Stimulated activated CD4-positive, alpha-beta T cell treated with anti-CD3 and anti-CD28 coated beads, Interleukin-2, amount 100 ng/mL, for 48 hours (primary cell): ENCODE results near the gene RXRB.
"Not testable (repeated sequence)": the region's sequence is repeated elsewhere in the genome, so short reads cannot be mapped to it uniquely, and the experiment has no call there.

Experiments
- DNase-seq, 2 donors: peaks; one replicate each; pipeline ENCODE4 v3.0.0-alpha.2; 2020

Gene RXRB

DNA sequence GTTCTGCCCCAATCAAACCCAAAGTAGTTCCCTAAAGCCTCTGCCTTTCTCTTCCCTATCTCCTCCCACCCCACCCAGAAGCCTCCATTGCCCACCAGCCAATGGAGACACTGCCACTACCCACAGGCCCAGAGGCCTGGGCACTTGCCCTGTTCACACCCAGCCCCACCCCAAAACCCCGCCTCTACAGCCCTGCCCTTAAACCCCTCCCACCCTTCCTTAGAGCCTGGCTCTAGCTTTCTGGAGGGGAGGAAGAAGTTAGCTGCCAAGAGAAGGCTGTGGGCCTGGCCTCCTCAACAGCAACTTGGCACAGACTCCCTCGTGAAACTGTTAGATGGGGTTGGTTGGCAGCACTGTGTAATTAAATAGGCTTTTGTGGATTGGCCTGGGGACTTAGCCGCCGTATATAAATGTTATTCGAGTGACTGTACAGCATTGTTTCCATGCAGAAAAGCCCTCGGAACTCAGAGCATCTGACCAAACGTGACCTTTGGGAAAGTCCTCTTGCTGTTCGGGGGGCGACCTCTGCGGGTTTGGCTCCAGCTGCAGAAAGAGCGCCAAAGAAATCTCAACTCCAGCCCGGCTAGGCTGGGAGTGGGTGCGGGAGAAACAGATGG lies 39.6 kb downstream of the RXRB start:
- DNase-seq = no peak

DNA sequence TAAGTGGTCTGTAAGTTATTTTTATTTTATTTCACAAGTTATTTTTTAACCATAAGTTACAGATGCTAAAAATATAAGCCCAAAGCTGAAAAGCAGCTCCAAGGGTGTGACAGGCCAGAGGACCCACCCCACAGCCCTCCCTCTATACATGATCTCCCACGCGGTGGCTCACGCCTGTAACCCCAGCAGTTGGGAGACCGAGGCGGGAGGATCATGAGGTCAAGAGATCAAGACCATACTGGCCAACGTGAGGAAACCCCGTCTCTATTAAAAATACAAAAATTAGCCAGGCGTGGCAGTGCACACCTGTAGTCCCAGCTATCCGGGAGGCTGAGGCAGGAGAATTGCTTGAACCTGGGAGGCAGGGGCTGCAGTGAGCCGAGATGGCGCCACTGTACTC lies 40.4 kb downstream of the RXRB start:
- no peak for DNase-seq

DNA sequence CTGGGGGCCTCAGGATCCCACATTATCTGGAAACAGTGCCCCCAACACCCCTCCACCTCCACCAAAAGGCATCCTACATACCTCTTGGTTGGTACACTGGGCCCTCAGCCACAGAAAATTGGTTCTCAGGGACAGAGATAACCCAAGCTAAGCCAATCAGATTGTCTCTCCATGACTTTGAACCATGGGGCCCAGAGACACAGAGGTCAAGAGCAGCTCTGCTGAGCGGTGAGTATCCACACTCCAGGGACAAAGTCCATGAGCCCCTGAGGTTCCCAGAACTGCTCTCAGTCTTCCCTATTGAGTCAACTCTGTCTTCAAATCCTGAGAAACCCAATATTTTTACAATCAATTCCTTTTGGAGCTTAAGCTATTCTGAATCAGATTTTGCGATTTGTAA lies 43.5 kb downstream of the RXRB start:
- DNase-seq = no peak

DNA sequence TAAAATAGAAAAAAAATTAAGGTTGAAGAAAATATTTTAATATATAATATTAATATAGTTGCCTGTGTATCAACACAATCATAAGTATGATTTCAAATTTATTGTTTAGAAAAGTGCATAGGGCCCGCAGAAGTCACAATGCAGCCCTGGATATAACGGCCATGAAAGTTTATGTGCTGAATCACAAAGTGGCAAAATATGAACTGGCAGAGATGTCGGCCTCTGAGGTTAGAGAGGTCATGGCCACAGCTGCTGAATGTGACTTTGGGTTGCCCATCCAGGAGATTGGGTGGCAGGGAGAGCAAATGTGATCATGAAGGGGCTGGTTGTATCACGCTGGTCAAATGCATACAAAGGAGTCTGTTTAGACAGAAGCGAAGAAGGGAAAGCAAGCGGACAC lies 43.9 kb downstream of the RXRB start:
- no peak for DNase-seq

DNA sequence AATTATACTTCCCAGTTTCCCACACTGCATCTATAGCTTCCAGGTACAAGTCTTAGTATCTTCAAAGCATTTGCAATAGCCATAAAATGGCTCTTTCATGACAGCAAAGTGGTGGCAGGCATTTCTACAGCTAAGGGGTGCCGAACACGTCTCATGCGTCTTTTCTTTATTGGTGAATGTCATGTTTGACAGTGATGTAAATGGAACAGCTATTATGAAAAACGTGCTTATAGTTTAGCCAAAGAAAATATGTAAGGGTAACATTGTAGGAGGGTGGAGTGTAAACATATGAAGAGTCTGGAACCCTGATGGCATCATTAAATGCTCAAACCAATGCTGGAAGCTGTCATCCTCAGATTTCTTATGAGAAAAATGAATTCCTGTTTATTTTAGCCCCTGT lies 46.1 kb downstream of the RXRB start:
- DNase-seq = no peak

DNA sequence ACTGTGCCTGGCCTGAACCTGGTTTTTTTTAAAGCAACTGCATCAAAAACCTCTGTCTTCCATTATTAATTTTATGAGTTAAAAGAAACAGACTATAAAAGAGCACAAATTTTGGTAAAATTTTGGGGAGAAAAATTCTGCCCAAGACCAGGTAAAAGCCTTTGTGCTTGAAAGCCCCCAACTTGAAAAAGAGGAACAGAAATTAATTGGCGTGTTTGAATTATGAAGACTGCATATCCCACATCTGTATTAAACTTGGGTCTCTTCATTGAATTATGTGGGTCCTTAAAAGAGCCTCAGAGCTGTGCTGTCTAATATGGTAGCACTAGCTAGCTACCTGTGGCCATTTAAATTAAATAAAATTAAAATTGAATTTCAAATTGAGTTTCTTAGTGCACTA lies 49.4 kb downstream of the RXRB start:
- no peak for DNase-seq

DNA sequence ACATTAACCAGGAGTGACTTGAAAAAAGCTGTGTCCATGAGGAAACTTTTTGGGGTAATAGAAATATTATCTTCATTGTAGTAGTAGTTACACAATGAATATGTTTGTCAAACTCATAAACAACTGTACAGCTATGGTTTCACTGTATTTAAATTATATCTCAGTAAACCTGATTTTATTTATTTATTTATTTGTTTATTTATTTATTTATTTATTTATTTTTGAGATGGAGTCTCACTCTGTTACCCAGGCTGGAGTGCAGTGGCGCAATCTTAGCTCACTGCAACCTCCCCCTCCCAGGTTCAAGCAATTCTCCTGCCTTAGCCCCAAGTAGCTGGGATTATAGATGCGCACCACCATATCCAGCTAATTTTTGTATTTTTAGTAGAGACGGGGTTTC lies 49.9 kb downstream of the RXRB start:
- DNase-seq = not testable (repeated sequence)

DNA sequence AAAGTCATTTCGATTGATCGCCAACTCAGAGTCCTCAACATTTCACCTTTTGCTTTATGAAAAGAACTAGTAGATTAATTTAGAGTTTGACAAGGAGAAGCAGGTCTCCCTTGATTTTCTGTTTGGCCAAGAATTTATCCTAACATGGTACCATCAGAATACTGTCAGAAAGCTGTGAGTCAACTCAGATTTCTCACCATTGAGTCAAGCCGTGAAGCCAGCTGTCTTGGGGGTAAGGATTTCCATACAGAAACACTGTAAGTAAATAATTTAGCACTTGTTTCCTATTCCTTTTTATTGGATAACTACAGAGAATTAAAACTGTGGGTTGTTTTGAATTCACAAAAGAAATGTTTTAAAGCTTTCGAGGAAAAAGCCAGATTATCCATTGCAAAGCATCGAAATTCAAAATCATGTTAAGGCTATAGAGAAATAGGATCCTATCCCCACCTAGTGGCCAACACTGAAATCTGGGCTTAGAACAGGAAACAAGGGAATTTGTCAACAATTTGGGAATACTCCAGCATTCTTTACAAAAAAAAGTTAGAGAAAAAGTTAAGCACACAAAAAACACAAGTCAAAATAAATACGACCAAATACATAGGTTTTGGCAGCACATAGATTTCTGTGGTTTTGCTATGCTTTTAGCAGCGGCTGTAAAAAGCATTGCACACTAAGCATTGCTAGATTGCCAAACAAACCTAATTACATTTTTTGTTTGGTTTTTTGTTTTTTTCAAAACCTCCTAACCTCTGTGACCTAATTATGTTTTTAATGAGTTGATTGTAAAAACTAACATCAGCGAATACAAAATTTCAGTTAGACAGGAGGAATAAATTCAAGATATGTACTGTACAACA lies 52.4 kb downstream of the RXRB start:
- DNase-seq = no peak

DNA sequence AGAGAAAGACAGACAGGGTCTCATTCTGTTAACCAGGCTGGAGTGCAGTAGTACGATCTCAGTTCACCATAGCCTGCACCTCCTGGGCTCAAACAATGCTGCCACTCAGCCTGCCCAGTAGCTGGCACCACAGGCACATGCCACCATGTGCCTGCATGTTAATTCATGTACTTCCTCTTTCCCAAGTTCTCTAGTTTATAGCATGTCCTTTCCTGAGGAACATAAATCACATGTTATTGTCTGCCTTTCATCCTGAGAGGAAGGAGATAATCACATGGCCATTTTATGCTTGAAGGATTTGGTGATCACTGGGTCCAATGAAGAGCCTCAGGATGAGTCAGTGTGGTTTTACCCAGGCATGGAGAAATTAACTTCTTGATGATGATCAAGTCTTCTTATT lies 56.1 kb downstream of the RXRB start:
- no peak for DNase-seq
